ENCODE measurements around the gene PTK7.

DNA sequence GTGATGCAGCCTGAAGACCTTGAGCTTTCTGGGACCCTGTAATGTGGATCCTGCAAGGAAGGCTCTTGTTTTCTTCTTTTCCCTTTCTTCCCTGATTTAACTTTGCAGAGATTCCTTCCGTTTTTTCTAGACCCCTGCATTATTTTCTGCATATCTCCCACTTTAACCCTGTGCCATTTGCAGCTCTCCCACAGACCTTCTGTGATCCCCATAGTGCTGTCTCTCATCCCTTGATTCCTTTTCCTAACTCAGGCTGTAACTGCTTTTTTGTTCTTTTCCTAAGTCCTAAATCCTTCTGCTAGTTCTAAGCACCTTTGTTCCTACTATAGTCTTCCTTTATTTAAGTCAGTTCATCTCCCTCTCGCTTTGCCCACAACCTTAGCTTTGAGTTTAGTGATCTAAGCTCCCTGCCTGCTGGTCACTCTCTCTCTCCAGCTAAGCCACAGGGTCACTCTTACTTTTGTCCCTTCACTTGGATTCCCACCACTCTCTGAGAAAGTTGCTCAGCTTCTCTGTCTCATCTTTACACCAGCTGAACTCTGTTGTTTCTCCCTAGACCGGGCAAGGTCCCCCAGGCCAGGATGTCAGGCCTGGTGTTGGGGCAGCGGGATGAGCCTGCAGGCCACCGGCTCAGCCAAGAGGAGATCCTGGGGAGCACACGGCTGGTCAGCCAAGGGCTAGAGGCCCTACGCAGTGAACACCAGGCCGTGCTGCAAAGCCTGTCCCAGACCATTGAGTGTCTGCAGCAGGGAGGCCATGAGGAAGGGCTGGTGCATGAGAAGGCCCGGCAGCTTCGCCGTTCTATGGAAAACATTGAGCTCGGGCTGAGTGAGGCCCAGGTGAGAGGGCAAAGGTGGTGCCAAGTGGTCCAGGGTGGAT is 15.1 kb upstream of the PTK7 start:
- TF ChIP-seq CBX8 (IDR thresholded peaks at IDR 0.05; ENCODE audit: borderline replicate concordance, low read depth, low read length) (no peak), CREB1 (IDR thresholded peaks at IDR 0.05) (no peak), CTCF (IDR thresholded peaks at IDR 0.05; ENCODE audit: control extremely low read depth in 1 of 3, insufficient read depth in 1 of 3, low read depth in 1 of 3, low read length in 3 of 3) (no peak), USF2 (IDR thresholded peaks at IDR 0.05; ENCODE audit: low read length) (no peak), TAF1 (IDR thresholded peaks at IDR 0.05; ENCODE audit: low read depth, low read length) (no peak), RNF2 (IDR thresholded peaks at IDR 0.05; ENCODE audit: borderline replicate concordance, low read depth, low read length, missing control alignments, poor library complexity, severe bottlenecking) (no peak), SRF (IDR thresholded peaks at IDR 0.05; ENCODE audit: low read depth, low read length) (no peak), RFX5 (IDR thresholded peaks at IDR 0.05; ENCODE audit: borderline replicate concordance, low read depth, low read length) (no peak)
- TF ChIP-seq, protein P1, sequence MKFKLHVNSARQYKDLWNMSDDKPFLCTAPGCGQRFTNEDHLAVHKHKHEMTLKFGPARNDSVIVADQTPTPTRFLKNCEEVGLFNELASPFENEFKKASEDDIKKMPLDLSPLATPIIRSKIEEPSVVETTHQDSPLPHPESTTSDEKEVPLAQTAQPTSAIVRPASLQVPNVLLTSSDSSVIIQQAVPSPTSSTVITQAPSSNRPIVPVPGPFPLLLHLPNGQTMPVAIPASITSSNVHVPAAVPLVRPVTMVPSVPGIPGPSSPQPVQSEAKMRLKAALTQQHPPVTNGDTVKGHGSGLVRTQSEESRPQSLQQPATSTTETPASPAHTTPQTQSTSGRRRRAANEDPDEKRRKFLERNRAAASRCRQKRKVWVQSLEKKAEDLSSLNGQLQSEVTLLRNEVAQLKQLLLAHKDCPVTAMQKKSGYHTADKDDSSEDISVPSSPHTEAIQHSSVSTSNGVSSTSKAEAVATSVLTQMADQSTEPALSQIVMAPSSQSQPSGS (IDR thresholded peaks at IDR 0.05; ENCODE audit: low read length) = no peak
